Smooth muscle cell of the brain vasculature (primary cell): ENCODE data around the gene GSG1.

Source experiments
- DNase-seq: peaks from one replicate; pipeline ENCODE4 v3.0.0-alpha.2; 2012; ENCODE audit warnings: low read depth, low spot score

The GSG1 gene

DNA sequence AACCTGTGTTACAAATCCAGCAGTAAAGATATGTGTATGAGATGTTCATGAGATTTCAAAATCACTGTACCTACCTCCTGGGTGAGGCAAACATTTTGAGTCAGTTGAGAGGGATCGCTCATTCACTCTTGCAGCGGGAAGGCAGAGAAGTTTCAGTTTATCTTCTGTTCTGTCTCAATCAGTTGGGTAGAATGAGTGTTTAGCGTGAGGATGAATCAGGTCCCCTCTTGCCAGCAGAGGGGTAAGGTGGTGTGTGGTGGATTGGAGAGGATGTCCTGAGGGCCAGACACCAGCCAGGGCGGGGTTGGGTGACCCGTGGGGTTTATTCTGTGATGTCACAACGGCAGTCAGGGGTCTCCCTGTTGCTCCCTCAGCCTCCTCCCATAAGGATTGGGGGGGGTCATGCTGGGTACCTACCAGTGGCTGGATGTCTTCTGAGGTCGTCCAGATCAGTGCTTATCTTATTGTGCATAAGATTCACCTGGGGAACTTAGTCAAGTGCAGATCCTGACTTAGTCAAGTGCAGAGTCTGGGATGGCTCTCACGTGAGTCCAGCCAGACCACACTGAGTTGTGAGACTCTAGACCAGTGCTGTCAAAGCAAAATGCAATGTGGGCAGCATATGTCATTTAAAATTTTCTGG is at the start of gene GSG1:
GSG1 (minus strand) TSS at position 277 of the 643 bp plus-strand sequence; CDS start at position 122, 155 bp downstream.
- DNase-seq: no peak

- DNase-seq: no peak
Measured at GRCh38 chr12:13153180-13153579, 49.7 kb upstream of the GSG1 start.

DNA sequence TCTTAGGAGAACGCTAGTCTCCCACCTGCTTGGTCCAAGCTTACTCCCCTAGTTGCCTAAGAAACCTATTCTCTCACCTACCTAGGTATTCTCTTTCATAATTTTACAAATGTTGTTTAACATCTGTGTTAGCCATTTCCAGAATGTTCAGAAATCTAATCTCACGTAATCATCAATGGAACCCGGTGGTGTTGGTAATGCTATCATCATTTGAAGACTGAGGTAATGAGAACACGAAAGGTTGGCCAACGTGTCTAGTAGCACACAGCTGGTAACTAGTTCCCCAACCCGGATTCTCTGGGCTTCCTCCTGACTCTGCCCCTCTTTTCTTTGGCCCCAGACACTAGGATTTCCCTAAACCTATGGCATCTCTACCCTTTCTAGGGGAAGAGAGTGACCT is 49.3 kb upstream of the GSG1 start:
- DNase-seq: no peak

DNA sequence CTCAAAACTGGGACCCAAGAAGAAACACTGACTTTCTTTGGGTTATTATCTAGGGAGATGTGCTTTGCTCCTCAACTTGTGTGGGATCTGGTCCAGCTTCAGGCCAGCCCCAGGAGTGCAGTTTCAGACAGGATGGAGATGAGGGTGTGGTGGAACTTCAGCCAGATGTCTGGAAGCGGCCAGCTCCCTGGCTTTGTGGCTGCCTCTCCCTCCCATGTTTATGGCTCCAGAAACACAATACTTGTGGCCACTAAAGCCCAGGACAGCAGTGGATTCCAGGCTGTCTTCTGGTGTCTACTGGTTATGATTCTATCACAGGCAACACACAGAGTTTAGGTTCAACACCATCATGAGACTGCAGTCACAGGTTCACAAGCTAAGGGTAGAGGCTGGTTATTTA is 48.8 kb upstream of the GSG1 start:
- DNase-seq: no peak

- DNase-seq: no peak
Measured at GRCh38 chr12:13149411-13149810, 45.9 kb upstream of the GSG1 start.

GRCh38 chr12:13148485-13148847 is 45.0 kb upstream of the GSG1 start:
- DNase-seq: no peak

DNA sequence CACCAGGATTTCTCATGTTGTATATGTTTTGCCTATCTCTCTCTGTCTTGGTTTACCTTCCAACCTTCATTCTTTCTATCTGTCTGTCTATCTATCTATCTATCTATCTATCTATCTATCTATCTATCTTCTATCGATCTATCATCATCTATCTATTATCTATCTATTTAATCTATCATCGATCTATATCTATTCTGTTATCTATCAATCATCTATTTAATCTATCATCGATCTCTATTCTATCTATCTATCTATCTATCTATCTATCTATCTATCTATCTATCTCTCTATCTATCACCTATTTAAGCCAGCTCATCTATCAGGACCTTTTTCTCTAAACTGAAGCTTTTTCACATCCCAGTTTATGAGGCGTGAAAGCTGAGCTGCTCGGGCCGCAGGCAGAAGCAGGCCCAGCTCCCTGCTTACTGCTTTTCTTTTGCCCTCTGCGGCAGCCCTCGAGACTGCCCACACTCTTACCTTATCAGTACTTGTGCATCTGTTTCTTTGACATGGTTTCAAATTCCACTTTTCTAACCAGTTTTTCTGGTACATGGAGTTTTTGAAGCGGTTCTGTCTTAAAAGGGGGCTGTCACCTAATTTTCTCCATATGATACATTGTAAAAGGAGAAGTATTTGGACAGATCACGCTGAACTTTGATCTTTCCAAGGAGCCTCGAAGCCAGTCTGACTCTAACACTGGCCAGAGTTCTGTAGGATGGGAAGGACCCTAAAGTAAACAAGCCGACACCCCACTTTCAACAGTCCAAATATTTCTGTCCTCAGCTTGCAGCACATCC is 44.4 kb upstream of the GSG1 start:
- DNase-seq: no peak

GRCh38 chr12:13146336-13146938 is 43.0 kb upstream of the GSG1 start:
- no peak for DNase-seq

- DNase-seq: no peak
Measured at GRCh38 chr12:13144266-13144828, 40.9 kb upstream of the GSG1 start.

GRCh38 chr12:13142747-13143146 is 39.3 kb upstream of the GSG1 start:
- no peak for DNase-seq

GRCh38 chr12:13141686-13142085 is 38.2 kb upstream of the GSG1 start:
- no peak for DNase-seq

GRCh38 chr12:13135371-13136178 is 32.1 kb upstream of the GSG1 start:
- peak; percentile 54 for DNase-seq

- no peak for DNase-seq
Measured at GRCh38 chr12:13133886-13134285, 30.4 kb upstream of the GSG1 start.

- DNase-seq: no peak
Measured at GRCh38 chr12:13130981-13131380, 27.5 kb upstream of the GSG1 start.

DNA sequence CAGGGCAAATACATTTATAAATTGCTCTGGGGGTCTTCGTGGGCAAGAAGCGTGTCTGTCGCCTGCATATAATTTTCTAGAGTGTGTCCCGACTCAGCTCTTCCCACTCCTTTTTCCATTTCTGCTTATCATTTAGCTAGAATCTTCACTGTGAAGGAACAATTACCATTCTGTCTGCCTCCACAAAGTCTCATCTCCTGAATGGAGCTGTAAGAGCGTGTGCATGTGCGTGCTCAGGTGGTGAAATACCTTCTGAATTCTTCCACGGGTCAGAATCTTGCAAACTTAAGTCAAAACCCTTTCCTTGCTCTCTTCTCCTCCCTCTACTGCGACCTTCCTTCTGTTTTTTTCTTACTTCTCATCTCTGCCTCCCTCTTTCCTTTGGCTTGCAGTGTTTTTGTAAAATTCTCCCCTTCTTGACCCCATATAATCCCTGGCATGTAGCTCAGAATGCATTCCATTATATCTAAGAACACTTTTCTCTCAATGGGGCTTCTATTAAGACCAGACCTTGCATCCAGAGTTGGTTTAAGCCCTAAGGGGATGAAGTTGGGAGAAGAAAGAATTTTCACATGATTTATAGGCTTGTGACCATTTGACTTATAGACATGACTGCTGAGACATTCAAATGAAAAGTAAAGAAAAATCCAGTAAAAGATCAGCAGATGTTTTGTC is 25.0 kb upstream of the GSG1 start:
- no peak for DNase-seq

DNA sequence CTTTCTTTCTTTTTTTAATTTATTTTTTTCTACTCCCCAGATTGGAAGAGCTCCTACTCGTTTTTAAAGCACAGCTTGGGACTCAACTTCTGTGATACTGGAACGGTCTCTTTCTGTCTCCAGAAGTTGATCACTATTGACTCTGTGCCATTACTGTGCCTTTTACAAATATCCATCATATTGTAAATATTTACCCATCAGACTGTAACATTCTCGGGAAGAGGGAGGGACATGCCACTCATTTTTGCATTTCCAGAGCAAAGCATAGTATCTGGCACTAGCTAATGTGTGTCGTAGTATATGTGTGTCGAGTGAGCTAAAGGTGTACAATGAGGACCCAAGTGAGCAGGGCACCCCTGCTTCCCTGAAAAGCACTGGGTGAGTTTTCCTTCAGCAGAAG is 24.0 kb upstream of the GSG1 start:
- DNase-seq: no peak

DNA sequence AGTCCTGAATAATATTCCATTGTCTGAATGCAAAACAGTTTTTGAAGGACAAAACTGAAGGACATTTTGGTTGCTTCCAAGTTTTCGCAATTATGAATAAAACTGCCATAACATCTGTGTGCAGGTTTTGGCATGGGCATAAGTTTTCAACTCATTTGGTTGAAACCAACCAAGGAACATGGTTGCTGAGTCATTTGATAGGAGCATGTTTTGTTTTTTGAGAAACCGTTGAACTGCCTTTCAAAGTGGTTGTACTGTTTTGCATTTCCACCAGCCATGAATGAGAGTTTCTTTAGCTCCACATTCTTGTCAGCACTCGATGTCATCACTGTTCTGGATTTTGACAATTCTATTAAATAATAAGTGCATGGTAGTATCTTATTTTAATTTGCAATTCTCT is 23.0 kb upstream of the GSG1 start:
- DNase-seq: no peak

GRCh38 chr12:13125996-13126395 is 22.5 kb upstream of the GSG1 start:
- DNase-seq: no peak

DNA sequence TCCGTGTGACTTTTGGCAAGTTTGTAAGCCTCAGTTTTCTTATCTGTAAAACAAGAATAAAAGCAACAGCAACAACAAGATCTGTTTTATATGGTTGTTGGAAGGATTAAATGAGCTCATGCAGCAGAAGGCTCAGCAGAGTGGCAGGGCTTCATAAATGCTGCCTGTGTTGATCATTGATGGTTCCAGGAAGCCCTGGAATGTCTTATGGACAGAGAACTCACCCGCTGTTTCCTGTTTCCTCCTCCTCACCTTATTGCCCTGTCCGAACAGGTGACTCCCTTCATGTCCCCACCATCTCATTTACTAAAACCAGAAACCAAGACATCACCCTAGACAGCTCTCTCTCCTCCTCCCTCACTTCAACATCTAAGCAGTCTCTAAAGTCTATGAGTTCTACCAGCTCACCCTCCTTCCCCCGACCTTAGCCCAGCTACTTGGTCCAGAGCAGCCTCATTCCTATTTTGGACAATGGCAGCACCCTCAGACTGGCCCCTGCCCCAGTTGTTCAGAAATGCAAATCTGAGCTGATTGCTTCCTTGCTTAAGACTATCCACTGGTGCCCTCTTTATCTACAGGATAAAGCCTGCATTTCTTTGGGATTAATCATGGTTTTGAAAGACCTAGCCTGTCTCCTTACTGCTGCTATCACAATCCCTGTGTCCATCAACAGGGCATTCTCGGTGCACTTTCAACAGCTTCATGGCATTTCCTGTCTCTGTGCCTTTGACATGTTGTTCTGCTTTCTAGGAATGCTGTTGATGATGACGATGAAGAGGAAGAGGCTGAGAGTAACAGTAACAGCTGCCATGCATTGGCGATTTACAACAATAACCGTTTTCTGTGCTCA is 21.4 kb upstream of the GSG1 start:
- DNase-seq: no peak

GRCh38 chr12:13121568-13121967 is 18.1 kb upstream of the GSG1 start:
- no peak for DNase-seq
